Spleen (tissue), 11 donors: ENCODE results near the gene VLDLR. TPM values are rescaled to one million over a fixed set of nuclear protein-coding genes. Genes with fewer than 3 reads are reported as not detected.

Source experiments
- DNase-seq: peaks from one replicate; pipeline ENCODE4 v3.0.0-alpha.2; 2020
- H3K27ac ChIP-seq, 8 donors: fragments of 200-600 bp; sonication (generic) in 7 of 8; 1 replicate in 4 of 8; 2 replicates in 4 of 8; pipeline versions ENCODE4 v1.5.0 to v1.8.0; 2016 to 2021; ENCODE audit warnings: inconsistent platforms in 4 of 8, mild to moderate bottlenecking in 4 of 8, moderate library complexity in 1 of 8
- H3K27me3 ChIP-seq, 7 donors: fragments of 200-600 bp; sonication (generic) in 6 of 7; replicated peaks in 1 of 7; 1 replicate in 4 of 7; 2 replicates in 3 of 7; pipeline versions ENCODE4 v1.5.0 to v1.8.0; 2016 to 2021; ENCODE audit warnings: inconsistent platforms in 3 of 7, mild to moderate bottlenecking in 1 of 7
- H3K36me3 ChIP-seq, 6 donors: fragments of 200-600 bp; sonication (generic) in 5 of 6; 1 replicate in 4 of 6; 2 replicates in 2 of 6; pipeline versions ENCODE4 v1.5.0 to v1.8.0; 2016 to 2021; ENCODE audit warnings: inconsistent platforms in 2 of 6
- H3K4me1 ChIP-seq, 6 donors: fragments of 200-600 bp; sonication (generic) in 5 of 6; 1 replicate in 3 of 6; 2 replicates in 3 of 6; pipeline versions ENCODE4 v1.5.0 to v1.8.0; 2016 to 2021; ENCODE audit warnings: inconsistent platforms in 3 of 6
- H3K4me3 ChIP-seq, 8 donors: fragments of 200-600 bp; sonication (generic) in 7 of 8; 1 replicate in 4 of 8; 2 replicates in 4 of 8; pipeline versions ENCODE4 v1.5.0 to v1.8.0; 2016 to 2021; ENCODE audit warnings: inconsistent platforms in 4 of 8, mild to moderate bottlenecking in 4 of 8, moderate library complexity in 2 of 8
- H3K9me3 ChIP-seq, 8 donors: fragments of 200-600 bp; sonication (generic) in 7 of 8; 1 replicate in 4 of 8; 2 replicates in 4 of 8; pipeline versions ENCODE4 v1.5.0 to v1.8.0; 2016 to 2021; ENCODE audit warnings: inconsistent platforms in 4 of 8
- CTCF ChIP-seq, 11 experiments: fragments of 200-600 bp in 7 of 11; fragments of 450-650 bp in 4 of 11; sonication (generic) in 4 of 11; IDR thresholded peaks in 8 of 11; conservative IDR thresholded peaks in 3 of 11; 1 replicate in 7 of 11; 2 replicates in 4 of 11; pipeline versions ENCODE4 v1.4.0 to v1.8.0; 2016 to 2021; ENCODE audit warnings: antibody characterized with exemption in 11 of 11, inconsistent platforms in 4 of 11, mild to moderate bottlenecking in 1 of 11
- POLR2A ChIP-seq, 3 donors: fragments of 450-650 bp; IDR thresholded peaks; one replicate each; pipeline ENCODE4 v1.5.1; 2017; ENCODE audit warnings: antibody characterized with exemption in 3 of 3, mild to moderate bottlenecking in 1 of 3
- POLR2AphosphoS5 ChIP-seq, 3 donors: sonication (generic); formaldehyde crosslinking; IDR thresholded peaks; one replicate each; pipeline ENCODE4 v1.5.1; 2017; ENCODE audit warnings: antibody characterized with exemption in 3 of 3
- WGBS, 5 donors: extraction: QIAGEN DNeasy Blood & Tissue Kit in 3 of 5; methylation state at CpG; one replicate each; pipeline versions ENCODE4 v1.1.5 to v1.1.7; 2013 to 2018; 5-methylcytosine and 5-hydroxymethylcytosine counted together
- intact Hi-C: fragments of 100-400 bp; cut with DNase I; formaldehyde crosslinking; loops from one replicate; pipeline ENCODE4 v1.15.0; 2023; ENCODE audit warnings: low total_unique reads
- polyA plus RNA-seq, 3 donors: library from polyadenylated mRNA; stranded (reverse); fragments of 200-250 nt; gene quantifications; one replicate each; pipeline ENCODE4 v1.2.1, GENCODE V29; 2013
- total RNA-seq, 7 donors: library from RNA; depleted of rRNA in 3 of 7; stranded (reverse); fragments of >200 nt in 3 of 7; fragmentation: NEBNext Ultra II Directional in 4 of 7; extraction: Animal tissue kit (Norgen Biotek cat#: 25700) in 4 of 7; gene quantifications; one replicate each; pipeline versions ENCODE4 v1.1.0 to v1.2.1, GENCODE V29; 2016 to 2021
- donor health status: healthy with polysubstance abuse.
- donor health status: DM: no; HTN: no; CAD: no; lungs with moderate emphysema.
- donor health status: DM: no; HTN: no; CAD: no.
- donor health status: Bipolar disorder and iron deficiency.
- donor health status: healthy.
- donor health status: DM: no; HTN: no; CAD: no.
- donor health status: DM: yes; HTN: yes; CAD: no.

Gene VLDLR
- total and polyA plus RNA-seq, 10 donors = 1.3 to 32.6 (median 8.7) TPM

GRCh38 chr9:2642068-2642467 lies 20.5 kb downstream of the VLDLR start:
- Histone ChIP-seq H3K27ac (no peak overlapping the region), H3K36me3 (peaks cover 0 to 17% (median 0%) of the 10 kb centered on the region in 6 donors), H3K4me1 (no peaks in the 10 kb centered on the region), H3K9me3 (no peaks in the 10 kb centered on the region), H3K4me3 (no peak overlapping the region), H3K27me3 (no peaks in the 10 kb centered on the region)
- 89 to 97% (median 92%) methylated on average over 1 of the region's 1 CpG for WGBS, 5 donors
- no peak for DNase-seq
- no peak for TF ChIP-seq POLR2A (IDR thresholded peaks at IDR 0.05)
- no peak for TF ChIP-seq POLR2AphosphoS5 (IDR thresholded peaks at IDR 0.05)
- TF ChIP-seq CTCF (IDR thresholded peaks at IDR 0.05 in 8 of 11, conservative IDR thresholded peaks at IDR 0.05 in 3 of 11) = no peak
- intact Hi-C loops = no loop called here

- 71 to 89% (median 83%) methylated on average over 4 of the region's 4 CpGs for WGBS, 5 donors
- Histone ChIP-seq H3K36me3 (peaks cover 0 to 43% (median 0%) of the 10 kb centered on the region in 6 donors), H3K9me3 (no peaks in the 10 kb centered on the region), H3K27ac (no peak overlapping the region), H3K4me3 (no peak overlapping the region), H3K27me3 (no peaks in the 10 kb centered on the region), H3K4me1 (no peaks in the 10 kb centered on the region)
- DNase-seq = no peak
- TF ChIP-seq POLR2AphosphoS5 (IDR thresholded peaks at IDR 0.05) (no peak), CTCF (IDR thresholded peaks at IDR 0.05 in 8 of 11, conservative IDR thresholded peaks at IDR 0.05 in 3 of 11) (no peak)
- intact Hi-C loops = no loop called here
Measured at GRCh38 chr9:2645569-2645968, 24.0 kb downstream of the VLDLR start.

- H3K36me3 ChIP-seq = peaks cover 0 to 37% (median 5%) of the 10 kb centered on the region in 6 donors
- H3K27ac ChIP-seq = peak overlapping the region in 5 of 8 donors; percentile 20 to 46 (median 34)
- WGBS, 5 donors = 27 to 63% (median 50%) methylated on average over 3 of the region's 3 CpGs
- no peaks in the 10 kb centered on the region for H3K27me3 ChIP-seq
- DNase-seq = no peak
- no peaks in the 10 kb centered on the region for H3K9me3 ChIP-seq
- peaks cover 0 to 18% (median 0%) of the 10 kb centered on the region in 6 donors for H3K4me1 ChIP-seq
- intact Hi-C loops = no loop called here
- TF ChIP-seq POLR2AphosphoS5 (IDR thresholded peaks at IDR 0.05) (peak in 1 of 3 donors; percentile 8), POLR2A (IDR thresholded peaks at IDR 0.05) (no peak)
- no peak overlapping the region for H3K4me3 ChIP-seq
Measured at GRCh38 chr9:2655411-2655901, 33.9 kb downstream of the VLDLR start.

- no peaks in the 10 kb centered on the region for H3K27me3 ChIP-seq
- H3K36me3 ChIP-seq = peaks cover 0 to 20% (median under 1%) of the 10 kb centered on the region in 6 donors
- peaks cover 0 to 18% (median 0%) of the 10 kb centered on the region in 6 donors for H3K4me1 ChIP-seq
- WGBS, 5 donors = 46 to 74% (median 50%) methylated on average over 9 of the region's 9 CpGs
- no peak overlapping the region for H3K27ac ChIP-seq
- TF ChIP-seq POLR2A (IDR thresholded peaks at IDR 0.05) (no peak), CTCF (IDR thresholded peaks at IDR 0.05 in 8 of 11, conservative IDR thresholded peaks at IDR 0.05 in 3 of 11) (no peak), POLR2AphosphoS5 (IDR thresholded peaks at IDR 0.05) (no peak)
- DNase-seq = peak; percentile 56
- no peak overlapping the region for H3K4me3 ChIP-seq
- intact Hi-C loops = no loop called here
- H3K9me3 ChIP-seq = no peaks in the 10 kb centered on the region
Measured at GRCh38 chr9:2657427-2657826, 35.8 kb downstream of the VLDLR start.
